Activated CD4-positive, alpha-beta T cell treated with anti-CD3 and anti-CD28 coated beads for 1 hour (primary cell): Measurements from ENCODE around the gene TMEM63A.
"Not testable (repeated sequence)": the region's sequence is repeated elsewhere in the genome, so short reads cannot be mapped to it uniquely, and the experiment has no call there.

Experiments
- DNase-seq: peaks from one replicate; pipeline ENCODE4 v3.0.0-alpha.2; 2020

The TMEM63A gene

GRCh38 chr1:225843426-225843795 is 38.8 kb downstream of the TMEM63A start:
- DNase-seq: no peak

DNA sequence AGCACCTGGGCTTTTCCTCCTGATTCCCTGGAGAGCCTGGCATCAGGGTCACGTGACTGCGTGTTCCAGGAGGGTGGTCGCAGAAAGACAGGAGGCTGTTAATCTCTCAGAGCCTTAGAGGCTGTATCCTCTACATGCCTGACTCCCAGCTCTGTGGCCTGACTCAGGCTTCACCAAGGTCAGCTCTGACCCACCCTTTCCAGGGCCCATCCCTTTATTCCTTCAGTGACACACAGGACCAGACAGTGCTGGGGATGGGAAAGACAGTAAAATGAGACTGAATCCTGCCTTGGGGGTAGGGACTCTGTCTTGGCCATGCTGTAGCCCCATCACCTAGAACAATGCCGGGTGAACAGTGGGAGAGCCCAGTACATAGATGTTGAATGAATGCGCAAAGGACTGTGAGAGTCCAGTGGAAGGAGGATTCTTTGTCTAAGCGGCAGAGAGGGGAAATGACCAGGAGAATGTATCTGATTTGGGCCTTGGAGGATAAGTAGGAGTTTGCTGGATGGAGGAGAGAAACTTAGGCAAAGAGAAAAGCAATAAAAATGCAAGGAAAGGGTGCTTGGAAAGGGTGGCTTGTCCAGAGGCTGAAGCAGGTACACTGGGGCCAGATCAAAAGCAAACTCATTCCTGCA is 39.3 kb downstream of the TMEM63A start:
- no peak for DNase-seq

DNA sequence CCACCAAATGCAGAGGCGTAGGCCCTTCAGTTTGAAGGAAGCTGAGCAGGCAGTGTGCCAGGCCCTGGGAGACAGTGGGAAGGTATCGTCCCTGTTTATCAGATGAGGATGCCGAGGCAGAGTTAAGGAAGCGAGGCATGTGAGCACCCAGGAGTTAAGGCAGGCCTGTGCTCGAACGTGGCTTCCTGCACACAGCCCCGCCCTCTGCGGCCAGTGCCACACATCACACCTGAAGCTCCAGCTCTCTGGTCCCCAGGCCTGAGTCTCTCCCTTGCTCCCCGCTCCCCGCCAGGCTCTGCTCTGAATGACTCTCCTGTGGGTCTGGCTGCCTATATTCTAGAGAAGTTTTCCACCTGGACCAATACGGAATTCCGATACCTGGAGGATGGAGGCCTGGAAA is 40.1 kb downstream of the TMEM63A start:
- DNase-seq: no peak

DNA sequence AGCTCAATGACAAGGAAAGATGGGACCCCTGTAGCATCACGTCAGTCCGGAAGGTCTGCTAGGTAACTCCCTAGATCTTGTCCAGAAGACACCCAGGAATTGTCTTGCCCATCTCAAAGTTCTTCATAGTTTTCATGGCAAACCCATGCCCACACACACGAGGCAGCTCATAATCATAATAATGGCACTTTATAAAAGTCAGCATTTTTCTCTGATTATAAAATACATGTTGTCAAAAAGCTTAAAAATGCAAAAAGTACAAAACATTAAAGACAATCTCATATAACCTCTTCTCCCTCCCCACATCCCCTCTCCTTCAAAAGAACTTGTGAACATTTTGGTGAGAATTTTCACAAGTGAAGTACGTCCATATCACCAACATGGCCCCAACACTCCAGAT is 41.5 kb downstream of the TMEM63A start:
- no peak for DNase-seq

DNA sequence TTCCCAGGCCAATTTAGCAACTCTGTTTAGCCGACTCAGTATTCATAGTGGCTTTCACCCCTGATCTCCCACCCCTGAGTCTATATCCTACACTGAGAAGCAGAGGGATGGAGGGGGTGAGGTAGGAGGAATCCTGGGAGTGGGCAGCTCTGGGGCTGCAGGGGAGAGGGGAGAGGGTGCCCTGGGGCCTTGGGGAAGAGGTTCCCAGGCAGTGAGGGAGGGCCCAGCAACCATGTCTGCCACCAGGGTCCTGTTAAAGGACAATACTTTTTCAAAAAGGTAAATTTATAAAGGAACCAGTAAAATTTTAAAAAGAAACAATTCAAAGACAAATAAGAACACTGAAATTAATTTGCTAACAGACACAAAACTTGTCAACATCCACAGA is 42.0 kb downstream of the TMEM63A start:
- DNase-seq: no peak

DNA sequence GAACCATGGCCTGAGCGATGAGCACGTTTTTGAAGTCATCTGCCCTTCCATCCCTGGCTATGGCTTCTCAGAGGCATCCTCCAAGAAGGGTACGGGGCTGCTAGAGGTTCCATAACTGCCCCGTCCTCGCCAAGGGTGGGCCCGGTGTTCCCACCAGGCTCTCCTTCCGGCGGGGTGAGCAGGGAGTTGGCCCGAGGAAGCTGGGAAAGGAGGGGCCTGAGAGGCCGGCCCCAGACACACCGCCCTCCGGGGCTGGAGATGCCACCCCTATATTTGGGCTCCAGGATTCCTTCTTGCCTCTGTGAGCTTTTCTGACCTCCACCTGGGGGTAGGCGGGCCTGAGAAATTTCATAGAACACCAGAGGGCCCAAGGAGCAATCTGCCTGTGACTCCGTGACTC is 43.4 kb downstream of the TMEM63A start:
- DNase-seq: no peak

DNA sequence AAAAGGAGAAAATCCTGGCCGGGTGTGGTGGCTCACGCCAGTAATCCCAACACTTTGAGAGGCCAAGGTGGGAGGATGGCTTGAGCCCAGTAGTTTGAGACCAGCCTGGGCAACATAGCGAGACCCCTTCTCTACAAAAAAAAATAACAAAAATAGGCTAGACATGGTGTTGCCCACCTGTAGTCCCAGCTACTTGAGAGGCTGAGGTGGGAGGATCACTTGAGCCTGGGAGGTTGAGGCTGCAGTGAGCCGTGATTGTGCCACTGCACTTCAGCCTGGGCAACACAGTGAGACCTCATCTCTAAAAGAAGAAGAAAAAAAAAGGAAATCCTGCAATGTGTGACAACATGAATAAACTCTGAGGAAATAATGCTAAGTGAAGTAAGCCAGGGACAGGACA is 45.9 kb downstream of the TMEM63A start:
- DNase-seq: not testable (repeated sequence)

DNA sequence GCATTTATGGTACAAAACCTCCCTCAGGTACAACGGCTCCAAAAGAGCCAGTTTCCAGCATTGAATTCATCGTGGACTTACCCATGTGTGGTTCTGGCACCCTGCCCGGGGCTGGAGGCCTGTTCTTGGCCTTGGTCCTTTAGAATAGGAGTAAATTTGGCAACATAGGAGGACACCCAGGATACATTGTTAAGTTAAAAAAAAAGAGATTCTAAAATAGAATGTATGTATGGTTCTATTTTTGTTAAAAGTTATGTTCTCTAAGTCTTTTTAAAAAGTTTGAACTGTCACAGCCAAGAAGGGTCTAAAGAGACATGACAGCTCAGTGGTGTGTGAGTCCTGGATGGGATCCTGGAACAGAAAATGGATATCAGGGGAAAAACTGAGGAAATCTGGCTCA is 46.3 kb downstream of the TMEM63A start:
- no peak for DNase-seq

DNA sequence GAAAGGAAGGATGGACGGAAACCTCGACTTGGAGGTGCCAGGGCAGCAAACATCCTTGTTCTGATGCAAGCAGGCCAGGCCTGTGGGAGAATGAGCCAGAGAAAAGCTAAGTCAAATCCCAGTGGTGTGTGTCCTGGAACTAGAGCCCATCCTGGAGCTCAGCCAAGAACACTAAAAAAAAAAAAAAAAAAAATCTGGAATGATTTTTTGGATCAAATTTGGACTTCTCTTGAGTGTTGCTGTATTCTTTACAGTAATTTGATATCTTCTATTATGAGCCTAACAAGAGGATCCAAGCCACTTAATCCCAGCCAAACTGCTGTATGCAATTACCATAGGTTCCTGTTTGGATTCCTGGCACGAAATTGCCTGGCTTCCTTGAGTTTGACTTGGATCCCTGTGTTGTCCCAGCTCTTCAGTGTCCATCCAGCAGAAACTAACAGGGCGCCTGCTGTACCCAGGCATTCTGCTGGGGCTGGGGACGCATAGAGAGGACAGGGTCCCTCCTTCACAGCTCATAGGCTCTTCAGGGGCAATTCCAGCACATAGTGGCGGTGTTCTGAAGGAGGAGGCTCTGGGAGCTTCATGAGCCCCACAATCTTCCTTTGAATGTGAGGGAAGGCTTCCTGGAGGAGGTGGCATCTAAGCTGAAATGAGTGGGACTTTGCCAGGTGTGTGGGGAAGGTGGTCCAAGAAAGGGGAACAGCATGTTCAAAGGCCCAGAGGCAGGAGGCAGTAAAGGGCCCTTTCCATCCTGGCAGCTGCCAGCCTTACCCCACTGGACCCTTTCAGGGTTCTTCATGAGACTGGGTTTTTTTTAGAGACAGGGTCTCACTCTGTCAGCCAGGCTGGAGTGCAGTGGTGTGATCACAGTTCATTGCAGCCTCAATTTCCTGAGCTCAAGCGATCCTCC is 47.5 kb downstream of the TMEM63A start:
- DNase-seq: no peak

DNA sequence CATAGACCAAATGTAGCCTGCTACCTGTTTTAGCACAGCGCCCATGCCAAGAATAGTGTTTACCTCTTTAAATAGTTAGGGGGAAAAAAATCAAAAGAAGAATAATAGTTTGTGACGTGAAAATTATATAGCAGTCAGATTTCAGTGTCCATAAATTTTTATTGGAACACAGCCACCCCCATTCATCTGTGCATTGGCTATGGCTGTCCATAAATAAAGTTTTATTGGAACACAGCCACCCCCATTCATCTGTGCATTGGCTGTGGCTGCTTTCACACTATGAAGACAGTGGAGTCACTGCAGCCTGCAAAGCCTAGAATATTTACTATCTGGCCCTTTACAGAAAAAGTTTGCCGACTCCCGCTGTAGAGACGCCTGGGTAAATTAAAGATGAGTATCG is 51.3 kb downstream of the TMEM63A start:
- no peak for DNase-seq

DNA sequence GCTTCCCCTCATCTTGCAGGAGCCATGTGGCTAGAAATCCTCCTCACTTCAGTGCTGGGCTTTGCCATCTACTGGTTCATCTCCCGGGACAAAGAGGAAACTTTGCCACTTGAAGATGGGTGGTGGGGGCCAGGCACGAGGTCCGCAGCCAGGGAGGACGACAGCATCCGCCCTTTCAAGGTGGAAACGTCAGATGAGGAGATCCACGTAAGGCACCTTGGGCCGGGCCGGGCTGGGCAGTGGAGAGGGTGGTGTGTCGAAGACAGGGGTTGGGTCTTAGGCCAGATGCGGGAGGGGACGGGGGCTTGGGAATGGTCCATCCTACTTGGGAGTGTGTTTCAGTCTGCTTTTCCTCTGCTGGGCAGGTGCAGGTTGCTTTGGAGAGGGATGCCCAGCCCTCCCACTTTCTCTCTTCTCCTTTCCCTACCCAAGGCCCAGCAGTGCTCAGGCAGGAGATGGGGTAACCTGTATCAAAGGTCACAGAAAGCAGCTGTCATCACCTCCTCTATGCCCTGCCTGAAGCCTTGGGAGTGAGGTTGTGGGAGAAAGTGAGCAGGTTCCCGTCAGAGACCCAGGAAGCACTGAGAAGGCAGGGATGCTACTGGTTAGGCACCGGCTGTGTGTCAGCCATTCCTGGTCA is 53.4 kb downstream of the TMEM63A start:
- no peak for DNase-seq

DNA sequence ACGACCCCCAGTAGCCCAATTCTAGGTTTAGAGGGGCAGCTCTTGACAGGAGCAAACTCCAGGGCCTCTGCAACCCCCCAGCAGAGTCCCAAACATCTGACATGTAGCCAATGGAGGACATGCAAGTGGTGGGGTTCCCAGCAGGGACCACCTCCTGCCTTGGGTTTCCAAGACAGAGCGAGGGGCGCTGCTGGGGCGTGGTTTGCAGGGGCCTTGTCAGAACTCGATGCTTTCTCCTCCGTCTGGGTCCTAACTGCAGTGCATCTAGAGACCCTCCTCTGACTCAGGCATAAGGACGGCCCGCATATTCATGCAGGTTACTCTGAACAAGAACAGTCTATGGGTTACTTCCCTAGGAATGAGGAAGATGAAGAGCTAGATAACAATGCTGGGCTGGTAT is 55.1 kb downstream of the TMEM63A start:
- no peak for DNase-seq

- no peak for DNase-seq
Observed at GRCh38 chr1:225825607-225826007, 56.6 kb downstream of the TMEM63A start.

DNA sequence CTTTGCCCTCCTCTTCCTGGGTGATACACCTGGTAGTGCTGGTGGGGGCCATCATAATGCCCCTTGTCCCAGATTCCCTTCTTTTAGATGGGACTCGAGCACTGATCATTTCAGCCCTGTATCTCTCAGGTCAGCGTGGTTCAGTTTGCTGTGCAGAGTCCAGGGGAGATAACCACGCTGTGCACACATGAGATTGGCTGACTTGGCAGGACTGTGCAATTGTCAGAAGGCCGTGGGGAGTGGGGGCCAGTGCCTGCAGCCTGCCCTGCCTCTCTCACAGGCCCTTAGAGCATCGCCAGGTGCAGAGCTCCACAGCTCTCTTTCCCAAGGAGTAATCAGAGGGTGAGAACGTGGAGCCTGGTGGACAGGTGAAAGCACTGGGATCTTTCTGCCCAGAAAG is 57.1 kb downstream of the TMEM63A start:
- DNase-seq: no peak

DNA sequence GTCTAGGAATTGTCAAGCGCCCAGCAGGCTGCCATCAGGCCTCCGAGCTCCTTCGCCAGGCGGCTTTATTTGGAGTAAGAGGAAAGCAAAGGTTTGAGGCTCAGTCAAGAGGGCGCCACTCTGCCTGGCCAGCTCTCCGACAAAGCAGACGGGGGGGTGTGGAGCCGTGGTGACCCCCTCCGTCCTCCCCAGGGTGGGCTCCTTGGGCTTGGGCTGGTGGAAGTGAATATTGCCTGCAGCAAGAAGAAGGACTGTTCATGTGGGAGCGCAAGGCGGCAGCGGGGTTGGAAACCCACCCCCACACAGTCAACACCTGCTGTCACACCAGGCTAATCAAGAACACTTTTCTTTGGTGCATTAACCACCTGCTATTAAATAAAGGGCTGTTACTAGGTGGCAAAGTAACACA is 57.6 kb downstream of the TMEM63A start:
- DNase-seq: no peak

DNA sequence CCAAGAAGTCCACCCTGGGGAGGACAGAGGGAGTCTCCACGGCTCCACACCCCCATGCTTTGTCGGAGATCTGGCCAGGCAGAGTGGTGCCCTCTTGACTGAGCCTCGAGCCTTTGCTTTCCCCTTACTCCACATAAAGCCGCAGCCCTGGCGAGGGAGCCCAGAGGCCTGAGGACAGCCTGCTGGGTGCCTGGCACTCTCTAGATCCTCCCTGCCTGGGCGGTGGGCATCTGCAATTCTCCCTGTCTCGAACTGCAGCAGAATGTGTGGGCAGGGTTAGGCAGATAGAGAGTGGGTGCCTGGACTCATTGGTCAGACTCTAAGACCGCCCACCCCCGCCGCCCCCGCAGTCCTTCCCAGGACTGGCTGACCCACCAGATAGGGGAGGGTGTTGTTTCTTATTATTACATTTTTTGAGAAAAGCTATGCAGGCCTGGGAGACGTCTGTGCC is 58.3 kb downstream of the TMEM63A start:
- no peak for DNase-seq

DNA sequence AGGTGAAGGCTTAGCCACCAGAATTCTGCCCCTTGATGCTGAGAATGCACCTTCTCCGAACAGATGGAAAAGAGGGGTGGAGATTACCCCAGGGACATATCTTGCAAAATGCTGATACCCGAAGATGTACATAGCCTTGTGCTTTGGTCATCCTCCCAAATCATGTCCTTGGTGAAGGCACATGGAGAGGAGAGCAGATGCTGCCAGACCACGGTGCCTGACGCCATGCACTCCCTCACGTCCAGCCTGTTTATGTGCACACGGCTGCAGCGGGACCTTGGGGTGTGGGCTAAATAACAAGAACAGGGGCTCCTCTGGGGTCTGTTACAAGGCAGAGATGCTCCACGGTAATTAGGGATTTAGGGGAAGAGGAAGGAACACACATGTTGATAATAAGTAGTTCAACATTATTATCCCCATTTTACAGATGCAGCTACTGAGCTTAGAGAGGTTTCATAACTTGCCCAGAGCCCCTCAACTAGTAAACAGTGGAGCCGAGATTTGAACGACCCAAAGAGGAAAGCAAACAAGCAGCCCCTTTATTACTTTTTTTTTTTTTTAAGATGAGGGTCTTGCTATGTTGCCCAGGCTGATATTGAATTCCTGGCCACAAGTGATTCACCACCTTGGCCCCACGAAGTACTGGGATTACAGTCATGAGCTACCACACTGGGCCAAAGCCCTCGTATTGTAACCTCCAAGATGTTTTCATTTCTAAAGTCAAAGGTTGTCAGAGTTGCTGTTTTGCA is 59.4 kb downstream of the TMEM63A start:
- DNase-seq: no peak

- no peak for DNase-seq
Observed at GRCh38 chr1:225820522-225821120, 61.6 kb downstream of the TMEM63A start.

- no peak for DNase-seq
Observed at GRCh38 chr1:225819346-225820192, 62.6 kb downstream of the TMEM63A start.

DNA sequence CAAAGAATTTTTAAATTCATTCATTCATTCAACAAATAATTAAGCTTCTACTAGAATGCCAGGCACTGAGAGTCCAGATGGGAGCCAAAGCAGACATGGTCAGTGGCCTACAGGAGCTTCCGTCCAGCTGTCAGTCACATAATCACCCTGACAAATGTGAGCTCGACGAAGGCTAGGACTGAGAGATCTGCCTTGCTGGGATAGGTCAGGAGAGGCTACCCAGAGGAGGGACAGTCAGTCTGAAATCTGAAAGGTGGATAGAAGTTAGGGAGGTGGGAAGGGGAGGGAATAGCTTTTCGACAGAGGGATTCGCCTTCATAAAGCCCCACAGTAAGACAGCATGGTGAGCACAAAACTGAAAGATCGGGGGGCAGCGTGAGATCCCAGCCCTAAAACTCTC is 64.0 kb downstream of the TMEM63A start:
- no peak for DNase-seq

DNA sequence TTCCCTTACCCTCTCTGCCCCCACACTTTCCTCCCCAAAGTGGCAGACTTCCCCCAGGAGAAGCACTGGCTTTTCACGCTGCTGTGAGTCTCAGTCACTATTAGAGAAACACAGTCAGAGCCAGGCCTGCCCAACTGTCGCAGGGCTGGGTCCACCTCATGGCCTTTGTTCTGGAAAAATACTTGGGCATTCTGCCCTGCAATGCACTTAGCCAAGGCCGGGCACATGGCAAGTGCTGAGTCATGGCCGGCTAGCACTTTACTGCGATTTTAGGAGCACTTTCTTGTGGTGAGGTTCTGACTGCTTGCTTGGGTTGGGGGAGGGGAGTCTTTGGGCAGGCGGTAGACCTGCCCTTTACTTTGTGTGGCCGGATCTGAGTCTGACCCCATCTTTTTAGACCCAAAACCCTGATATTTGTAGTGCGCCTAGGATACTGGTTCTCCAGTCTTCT is 64.5 kb downstream of the TMEM63A start:
- DNase-seq: no peak
